LNCaP clone FGC (cell line): Measurements from ENCODE around the gene ARL4A.

Experiments used
- DNase-seq: peaks from one replicate; pipeline ENCODE4 v3.0.0-alpha.2; 2011; ENCODE audit warnings: low read depth
- H3K4me3 ChIP-seq: 2 replicates; pipeline ENCODE4 v1.5.1; 2011; ENCODE audit warnings: mild to moderate bottlenecking, low read depth, low read length, control low read depth
- TF ChIP-seq, protein P1 (sequence below): IDR thresholded peaks from 2 replicates; pipeline ENCODE4 v1.5.1; 2012; ENCODE audit warnings: mild to moderate bottlenecking; ENCODE audit not compliant: control insufficient read depth, insufficient read depth; ENCODE audit errors: extremely low read depth

Gene ARL4A

DNA sequence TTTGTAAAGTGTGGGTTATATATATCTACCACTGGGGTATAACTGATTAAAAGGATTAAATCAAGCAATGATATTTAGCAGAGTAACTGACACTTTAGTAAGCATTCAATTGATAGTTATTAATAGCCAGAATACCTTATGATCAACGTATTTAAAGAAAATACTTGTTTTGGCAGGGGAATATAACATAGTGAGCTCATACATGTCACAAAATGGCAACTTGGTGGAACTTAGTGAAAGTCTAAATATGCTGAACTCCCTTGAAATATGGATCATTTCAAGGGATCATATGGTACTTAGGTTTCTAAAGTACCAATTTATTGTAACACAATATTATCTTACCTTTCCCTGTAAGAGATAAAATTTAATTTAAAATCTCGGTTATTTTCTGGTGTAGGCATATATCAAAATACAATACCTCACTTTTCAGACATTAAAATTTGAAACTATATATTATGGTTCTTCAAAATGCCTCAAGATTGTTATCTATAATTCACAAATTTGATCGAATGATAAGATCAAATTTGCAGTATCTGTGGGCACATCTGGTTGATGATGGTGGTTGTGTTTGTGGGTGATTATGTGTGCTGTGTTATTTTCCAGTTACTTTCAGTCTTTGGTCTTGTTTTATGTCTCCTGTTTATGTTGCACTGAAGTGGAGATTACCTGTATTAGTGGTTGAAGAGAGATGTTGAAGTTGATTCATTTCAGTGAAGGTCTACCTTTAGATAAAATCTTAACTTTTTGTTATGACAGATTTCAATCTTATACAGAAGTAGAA lies 5.2 kb downstream of the ARL4A start:
- no peak overlapping the region for H3K4me3 ChIP-seq
- DNase-seq, result no peak
- TF ChIP-seq, protein P1, sequence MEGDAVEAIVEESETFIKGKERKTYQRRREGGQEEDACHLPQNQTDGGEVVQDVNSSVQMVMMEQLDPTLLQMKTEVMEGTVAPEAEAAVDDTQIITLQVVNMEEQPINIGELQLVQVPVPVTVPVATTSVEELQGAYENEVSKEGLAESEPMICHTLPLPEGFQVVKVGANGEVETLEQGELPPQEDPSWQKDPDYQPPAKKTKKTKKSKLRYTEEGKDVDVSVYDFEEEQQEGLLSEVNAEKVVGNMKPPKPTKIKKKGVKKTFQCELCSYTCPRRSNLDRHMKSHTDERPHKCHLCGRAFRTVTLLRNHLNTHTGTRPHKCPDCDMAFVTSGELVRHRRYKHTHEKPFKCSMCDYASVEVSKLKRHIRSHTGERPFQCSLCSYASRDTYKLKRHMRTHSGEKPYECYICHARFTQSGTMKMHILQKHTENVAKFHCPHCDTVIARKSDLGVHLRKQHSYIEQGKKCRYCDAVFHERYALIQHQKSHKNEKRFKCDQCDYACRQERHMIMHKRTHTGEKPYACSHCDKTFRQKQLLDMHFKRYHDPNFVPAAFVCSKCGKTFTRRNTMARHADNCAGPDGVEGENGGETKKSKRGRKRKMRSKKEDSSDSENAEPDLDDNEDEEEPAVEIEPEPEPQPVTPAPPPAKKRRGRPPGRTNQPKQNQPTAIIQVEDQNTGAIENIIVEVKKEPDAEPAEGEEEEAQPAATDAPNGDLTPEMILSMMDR, result no peak

DNA sequence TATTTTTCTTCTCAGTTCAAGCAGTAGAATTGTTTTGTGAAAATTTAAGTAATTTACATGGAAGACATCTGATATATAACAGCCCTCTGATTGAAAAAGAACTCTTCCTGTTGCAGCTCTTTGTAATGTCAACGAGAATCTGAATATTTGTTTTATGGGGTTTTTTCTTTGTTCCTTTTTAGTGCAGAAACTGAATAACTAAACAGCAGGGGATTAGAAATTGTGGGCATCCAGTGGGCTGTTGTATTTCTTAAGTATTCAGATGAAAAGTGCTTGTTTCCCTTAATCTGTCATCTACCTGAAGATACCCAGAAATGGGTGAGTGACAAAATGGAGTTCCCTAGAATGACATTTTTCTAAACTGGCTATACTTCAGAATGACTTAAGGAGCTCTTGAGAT lies 7.4 kb downstream of the ARL4A start:
- H3K4me3 ChIP-seq, result no peak overlapping the region
- DNase-seq, result no peak
- TF ChIP-seq, protein P1, result no peak

DNA sequence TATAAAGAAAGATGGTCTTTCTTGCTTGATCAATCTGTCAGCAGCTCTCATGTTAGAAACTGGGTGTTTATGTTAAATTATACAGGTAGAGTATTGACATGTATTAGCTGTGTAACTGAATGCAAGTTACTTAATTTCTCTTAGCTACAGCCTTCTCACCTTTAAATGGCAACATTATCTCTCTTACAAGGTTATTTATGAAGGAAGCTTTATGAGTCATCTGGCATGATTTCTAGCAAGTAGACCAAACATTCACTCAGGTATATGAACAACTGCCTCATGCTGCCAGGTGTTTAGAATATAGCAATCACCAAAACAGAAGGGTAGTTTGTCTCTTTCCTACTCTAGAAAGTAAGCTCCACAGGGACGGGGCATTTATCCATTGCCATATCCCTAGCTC lies 8.5 kb downstream of the ARL4A start:
- no peak overlapping the region for H3K4me3 ChIP-seq
- no peak for DNase-seq
- TF ChIP-seq, protein P1, result no peak

DNA sequence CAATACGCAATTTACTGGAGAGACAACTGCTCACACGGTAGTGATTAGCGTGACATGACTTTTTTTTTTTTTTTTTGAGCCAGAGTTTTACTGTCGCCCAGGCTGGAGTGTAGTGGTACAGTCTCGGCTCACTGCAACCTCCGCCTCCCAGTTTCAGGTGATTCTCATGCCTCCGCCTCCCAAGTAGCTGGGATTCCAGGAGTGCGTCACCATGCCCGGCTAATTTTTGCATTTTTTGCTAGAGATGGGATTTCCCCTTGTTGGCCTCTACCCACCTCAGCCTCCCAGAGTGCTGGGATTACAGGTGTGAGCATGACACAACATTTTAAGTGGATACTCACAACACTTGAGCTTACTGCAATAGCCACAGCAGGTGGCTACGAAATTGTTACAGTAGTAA lies 11.9 kb downstream of the ARL4A start:
- DNase-seq, result no peak
- TF ChIP-seq, protein P1, result no peak
- no peak overlapping the region for H3K4me3 ChIP-seq

DNA sequence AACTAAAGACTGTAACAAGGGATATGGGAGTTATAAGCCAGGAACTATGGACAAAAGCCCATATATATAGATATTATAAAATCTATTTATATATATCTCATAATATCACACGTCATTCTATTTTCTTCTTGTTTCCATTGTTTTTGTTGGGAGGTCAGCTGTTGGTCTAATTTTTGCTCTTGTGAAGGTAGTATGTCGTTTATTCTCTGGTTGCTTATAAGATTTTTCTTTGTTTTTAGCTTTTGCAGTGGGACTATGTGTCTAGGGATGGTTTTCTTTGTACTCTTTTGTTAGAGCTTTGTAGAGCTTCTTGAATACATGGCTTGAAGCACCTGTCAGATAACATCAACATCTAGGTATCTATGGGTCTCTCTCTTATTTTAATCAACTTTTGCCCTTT lies 14.0 kb downstream of the ARL4A start:
- no peak overlapping the region for H3K4me3 ChIP-seq
- DNase-seq, result no peak
- TF ChIP-seq, protein P1, result no peak

DNA sequence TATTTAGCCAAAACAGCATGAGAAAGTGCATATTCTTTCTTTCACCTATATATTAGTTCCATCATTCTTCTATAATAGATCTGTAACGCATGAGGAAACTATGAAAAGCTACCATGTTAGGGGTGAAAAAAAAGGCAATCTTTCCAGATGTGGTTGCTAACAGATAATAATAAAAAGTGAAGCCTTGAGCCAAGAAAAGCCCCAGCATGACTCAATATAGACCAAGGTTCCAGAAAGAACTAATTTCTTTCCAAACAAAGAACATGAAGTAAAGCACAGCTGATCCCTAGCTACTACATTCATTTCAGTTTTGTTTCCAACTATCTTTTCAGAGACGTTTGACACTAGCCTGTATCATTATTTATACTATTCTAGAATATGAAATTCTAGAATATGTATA lies 16.4 kb downstream of the ARL4A start:
- TF ChIP-seq, protein P1, result no peak
- no peak for DNase-seq
- no peak overlapping the region for H3K4me3 ChIP-seq

DNA sequence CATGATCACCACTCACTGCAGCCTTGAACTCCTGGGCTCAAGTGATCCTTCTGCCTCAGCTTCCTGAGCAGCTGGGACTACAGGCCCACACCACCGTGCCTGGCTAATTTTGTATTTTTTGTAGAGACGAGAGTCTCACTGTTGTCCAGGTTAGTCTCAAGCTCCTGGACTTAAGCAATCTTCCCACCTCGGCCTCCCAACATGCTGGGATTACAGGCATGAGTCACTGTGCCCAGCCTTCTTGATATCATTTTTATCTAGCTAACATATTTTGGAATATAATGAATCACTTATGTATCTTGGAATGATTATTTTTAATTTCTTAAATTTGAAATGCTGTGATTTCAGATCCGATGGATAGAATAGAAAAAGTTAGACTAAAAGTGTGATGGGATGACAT lies 18.4 kb downstream of the ARL4A start:
- TF ChIP-seq, protein P1, result no peak
- H3K4me3 ChIP-seq, result no peak overlapping the region
- no peak for DNase-seq
